Neural cell (in vitro differentiated cells): Measurements from ENCODE around the gene TNC.

Source experiments
- POLR2AphosphoS5 ChIP-seq: IDR thresholded peaks from 2 replicates; pipeline ENCODE4 v1.6.1; 2012
- TF ChIP-seq, protein P1 (sequence below): fragments of 450-650 bp; IDR thresholded peaks from 2 replicates; pipeline ENCODE4 v1.5.1; 2014; ENCODE audit warnings: antibody characterized with exemption, mild to moderate bottlenecking, moderate library complexity; ENCODE audit not compliant: poor library complexity, severe bottlenecking

DNA sequence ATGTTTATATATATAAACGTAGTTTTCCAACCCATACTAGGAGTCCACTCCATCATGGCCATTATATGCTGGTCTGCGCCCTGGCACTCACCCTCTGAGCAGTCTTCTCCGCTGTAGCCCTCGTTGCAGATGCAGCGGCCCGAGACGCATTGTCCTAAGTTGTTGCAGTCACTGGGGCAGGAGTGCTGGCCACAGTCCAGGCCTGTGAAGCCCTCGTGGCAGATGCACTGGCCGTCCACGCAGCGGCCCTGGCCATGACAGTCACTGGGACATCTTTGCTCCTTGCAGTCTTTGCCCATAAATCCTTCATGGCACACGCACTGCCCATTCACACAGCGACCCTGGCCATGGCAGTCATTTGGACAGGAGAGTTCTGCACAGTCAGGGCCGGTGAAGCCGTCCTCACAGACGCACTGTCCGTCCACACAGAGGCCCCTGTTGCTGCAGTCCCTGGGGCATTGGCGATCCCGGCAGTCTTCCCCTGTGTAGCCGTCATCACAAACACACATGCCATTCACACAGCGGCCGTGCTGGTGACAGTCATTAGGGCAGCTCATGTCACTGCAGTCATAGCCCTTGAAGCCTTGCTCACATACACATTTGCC, 32.1 kb downstream of the TNC start:
- no peak for TF ChIP-seq POLR2AphosphoS5
- TF ChIP-seq, protein P1, sequence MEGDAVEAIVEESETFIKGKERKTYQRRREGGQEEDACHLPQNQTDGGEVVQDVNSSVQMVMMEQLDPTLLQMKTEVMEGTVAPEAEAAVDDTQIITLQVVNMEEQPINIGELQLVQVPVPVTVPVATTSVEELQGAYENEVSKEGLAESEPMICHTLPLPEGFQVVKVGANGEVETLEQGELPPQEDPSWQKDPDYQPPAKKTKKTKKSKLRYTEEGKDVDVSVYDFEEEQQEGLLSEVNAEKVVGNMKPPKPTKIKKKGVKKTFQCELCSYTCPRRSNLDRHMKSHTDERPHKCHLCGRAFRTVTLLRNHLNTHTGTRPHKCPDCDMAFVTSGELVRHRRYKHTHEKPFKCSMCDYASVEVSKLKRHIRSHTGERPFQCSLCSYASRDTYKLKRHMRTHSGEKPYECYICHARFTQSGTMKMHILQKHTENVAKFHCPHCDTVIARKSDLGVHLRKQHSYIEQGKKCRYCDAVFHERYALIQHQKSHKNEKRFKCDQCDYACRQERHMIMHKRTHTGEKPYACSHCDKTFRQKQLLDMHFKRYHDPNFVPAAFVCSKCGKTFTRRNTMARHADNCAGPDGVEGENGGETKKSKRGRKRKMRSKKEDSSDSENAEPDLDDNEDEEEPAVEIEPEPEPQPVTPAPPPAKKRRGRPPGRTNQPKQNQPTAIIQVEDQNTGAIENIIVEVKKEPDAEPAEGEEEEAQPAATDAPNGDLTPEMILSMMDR: no peak
